Fibroblast of lung (primary cell): ENCODE results near the gene FAM222A. TPM values are rescaled to one million over a fixed set of nuclear protein-coding genes. Genes with fewer than 3 reads are reported as not detected.

Experiments used
- DNase-seq, 2 donors: peaks; one replicate each; pipeline versions ENCODE4 v3.0.0 to v3.0.0-alpha.2; 2010; ENCODE audit warnings: low read depth in 2 of 2
- H2AFZ ChIP-seq: 2 replicates; pipeline ENCODE4 v1.5.1; 2012; ENCODE audit warnings: low read length, control low read depth, inconsistent platforms
- H3K27ac ChIP-seq: 2 replicates; pipeline ENCODE4 v1.5.1; 2011; ENCODE audit warnings: low read length, control low read depth; ENCODE audit not compliant: insufficient read depth
- H3K27me3 ChIP-seq: 2 replicates; pipeline ENCODE4 v1.5.1; 2011; ENCODE audit warnings: mild to moderate bottlenecking, low read length; ENCODE audit not compliant: control insufficient read depth, insufficient read depth
- H3K36me3 ChIP-seq: 2 replicates; pipeline ENCODE4 v1.5.1; 2011; ENCODE audit warnings: low read length; ENCODE audit not compliant: control insufficient read depth, insufficient read depth
- H3K4me1 ChIP-seq: 2 replicates; pipeline ENCODE4 v1.5.1; 2011; ENCODE audit warnings: low read length; ENCODE audit not compliant: control insufficient read depth, insufficient read depth; ENCODE audit errors: extremely low read depth
- H3K4me2 ChIP-seq: 2 replicates; pipeline ENCODE4 v1.5.1; 2011; ENCODE audit warnings: low read length, control low read depth; ENCODE audit not compliant: insufficient read depth; ENCODE audit errors: extremely low read depth
- H3K4me3 ChIP-seq, 4 experiments: fragments of 200-600 bp in 1 of 4; sonication (generic) in 1 of 4; replicated peaks in 1 of 4; 2 replicates each; pipeline ENCODE4 v1.5.1; 2011 to 2016; ENCODE audit warnings: low read length in 4 of 4, low read depth in 3 of 4, mild to moderate bottlenecking in 3 of 4, control low read depth in 2 of 4, inconsistent platforms in 1 of 4, mixed read lengths in 1 of 4; ENCODE audit not compliant: insufficient read depth in 1 of 4; ENCODE audit errors: control extremely low read depth in 1 of 4
- H3K79me2 ChIP-seq: 2 replicates; pipeline ENCODE4 v1.5.1; 2012; ENCODE audit warnings: mild to moderate bottlenecking, low read length, inconsistent platforms; ENCODE audit not compliant: control insufficient read depth, insufficient read depth
- H3K9ac ChIP-seq: 2 replicates; pipeline ENCODE4 v1.5.1; 2011; ENCODE audit warnings: mild to moderate bottlenecking, low read length, control low read depth; ENCODE audit not compliant: insufficient read depth
- H3K9me3 ChIP-seq: 2 replicates; pipeline ENCODE4 v1.5.1; 2012; ENCODE audit warnings: low read depth, low read length; ENCODE audit not compliant: control insufficient read depth, insufficient read depth
- H4K20me1 ChIP-seq: 2 replicates; pipeline ENCODE4 v1.5.1; 2011; ENCODE audit warnings: low read length; ENCODE audit not compliant: control insufficient read depth, insufficient read depth; ENCODE audit errors: extremely low read depth
- CTCF ChIP-seq, 2 donors: IDR thresholded peaks in 1 of 2; conservative IDR thresholded peaks in 1 of 2; 1 replicate in 1 of 2; 2 replicates in 1 of 2; pipeline ENCODE4 v1.5.1; 2011 to 2012; ENCODE audit warnings: low read length in 2 of 2, control low read depth in 1 of 2, inconsistent platforms in 1 of 2, low read depth in 1 of 2, mild to moderate bottlenecking in 1 of 2
- EZH2 ChIP-seq: IDR thresholded peaks from 2 replicates; pipeline ENCODE4 v1.5.1; 2012; ENCODE audit warnings: low read length, control low read depth, mild to moderate bottlenecking; ENCODE audit errors: missing control alignments
- polyA plus RNA-seq, 2 donors: library from polyadenylated mRNA; depleted of rRNA in 1 of 2; stranded (reverse) in 1 of 2; unstranded in 1 of 2; fragments of >200 nt; gene quantifications; 2 replicates each; pipeline ENCODE4 v1.2.1, GENCODE V29; 2011 to 2012; ENCODE audit warnings: missing spikeins in 1 of 2
- total RNA-seq: library from RNA; depleted of rRNA; stranded (reverse); fragments of >200 nt; gene quantifications from 2 replicates; pipeline ENCODE4 v1.2.1, GENCODE V29; 2014

The FAM222A gene
- total and polyA plus RNA-seq, 2 donors (not counting 1 experiment from before 2014, with no cell fraction given) = 0.05 TPM; not detected in 1

- no peaks in the 10 kb centered on the region for H4K20me1 ChIP-seq
- TF ChIP-seq CTCF (conservative IDR thresholded peaks at IDR 0.05 in 1 of 2, IDR thresholded peaks at IDR 0.05 in 1 of 2; ENCODE audit: low read depth in 1 of 2, low read length in 2 of 2) = no peak
- no peak for TF ChIP-seq EZH2
- H2AFZ ChIP-seq = no peak overlapping the region
- no peak overlapping the region for H3K9ac ChIP-seq
- H3K9me3 ChIP-seq = no peaks in the 10 kb centered on the region
- H3K4me2 ChIP-seq = no peak overlapping the region
- no peaks in the 10 kb centered on the region for H3K27me3 ChIP-seq
- H3K79me2 ChIP-seq = no peaks in the 10 kb centered on the region
- no peaks in the 10 kb centered on the region for H3K4me1 ChIP-seq
- H3K27ac ChIP-seq = no peak overlapping the region
- no peak overlapping the region for H3K4me3 ChIP-seq
- no peak for DNase-seq
- no peaks in the 10 kb centered on the region for H3K36me3 ChIP-seq
Observed at GRCh38 chr12:109778684-109779083, 65.1 kb downstream of the FAM222A start.

- Histone ChIP-seq H3K9ac (no peak overlapping the region), H2AFZ (no peak overlapping the region), H3K79me2 (no peaks in the 10 kb centered on the region), H3K36me3 (no peaks in the 10 kb centered on the region), H3K27me3 (no peaks in the 10 kb centered on the region), H3K27ac (no peak overlapping the region), H3K4me1 (no peaks in the 10 kb centered on the region), H4K20me1 (no peaks in the 10 kb centered on the region), H3K4me2 (no peak overlapping the region), H3K9me3 (no peaks in the 10 kb centered on the region), H3K4me3 (no peak overlapping the region)
- DNase-seq = no peak
- TF ChIP-seq EZH2 (no peak), CTCF (conservative IDR thresholded peaks at IDR 0.05 in 1 of 2, IDR thresholded peaks at IDR 0.05 in 1 of 2; ENCODE audit: low read depth in 1 of 2, low read length in 2 of 2) (no peak)
Observed at GRCh38 chr12:109779382-109779781, 65.8 kb downstream of the FAM222A start.

- H3K36me3 ChIP-seq = no peaks in the 10 kb centered on the region
- no peaks in the 10 kb centered on the region for H3K27me3 ChIP-seq
- no peaks in the 10 kb centered on the region for H3K4me1 ChIP-seq
- TF ChIP-seq CTCF (conservative IDR thresholded peaks at IDR 0.05 in 1 of 2, IDR thresholded peaks at IDR 0.05 in 1 of 2; ENCODE audit: low read depth in 1 of 2, low read length in 2 of 2) = no peak
- no peak for TF ChIP-seq EZH2
- H3K4me2 ChIP-seq = no peak overlapping the region
- H3K9me3 ChIP-seq = no peaks in the 10 kb centered on the region
- H3K27ac ChIP-seq = no peak overlapping the region
- H3K9ac ChIP-seq = no peak overlapping the region
- H4K20me1 ChIP-seq = no peaks in the 10 kb centered on the region
- no peak for DNase-seq
- no peak overlapping the region for H3K4me3 ChIP-seq
- H2AFZ ChIP-seq = no peak overlapping the region
- no peaks in the 10 kb centered on the region for H3K79me2 ChIP-seq
Observed at GRCh38 chr12:109781668-109782325, 68.2 kb downstream of the FAM222A start.
